Neural progenitor cell (in vitro differentiated cells): ENCODE results near the gene CHST14. TPM values are rescaled to one million over a fixed set of nuclear protein-coding genes. Genes with fewer than 3 reads are reported as not detected.

Experiments
- DNase-seq: peaks from one replicate; pipeline ENCODE4 v3.0.0-alpha.2; 2016; ENCODE audit warnings: low spot score
- H2AFZ ChIP-seq: fragments of 200-600 bp; sonication (generic); replicated peaks from 2 replicates; pipeline ENCODE4 v1.6.1; 2016; ENCODE audit warnings: antibody characterized with exemption
- H3F3A ChIP-seq: fragments of 200-600 bp; sonication (generic); 2 replicates; pipeline ENCODE4 v1.6.1; 2016; ENCODE audit warnings: antibody characterized with exemption, low read depth
- H3K27ac ChIP-seq: fragments of 200-600 bp; sonication (generic); 2 replicates; pipeline ENCODE4 v1.5.1; 2016; ENCODE audit warnings: mild to moderate bottlenecking
- H3K27me3 ChIP-seq: fragments of 200-600 bp; sonication (generic); 2 replicates; pipeline ENCODE4 v1.6.1; 2016; ENCODE audit warnings: mild to moderate bottlenecking, moderate library complexity
- H3K36me3 ChIP-seq: fragments of 200-600 bp; sonication (generic); 2 replicates; pipeline ENCODE4 v1.5.1; 2016
- H3K4me1 ChIP-seq: fragments of 200-600 bp; sonication (generic); 2 replicates; pipeline ENCODE4 v1.6.1; 2016; ENCODE audit warnings: mixed run types
- H3K4me2 ChIP-seq: fragments of 200-600 bp; sonication (generic); 2 replicates; pipeline ENCODE4 v1.6.1; 2016
- H3K4me3 ChIP-seq: fragments of 200-600 bp; sonication (generic); 2 replicates; pipeline ENCODE4 v1.5.1; 2016
- H3K79me2 ChIP-seq: fragments of 200-600 bp; sonication (generic); 2 replicates; pipeline ENCODE4 v1.6.1; 2016; ENCODE audit warnings: low read depth
- H3K9ac ChIP-seq: fragments of 200-600 bp; sonication (generic); 2 replicates; pipeline ENCODE4 v1.6.1; 2016
- H3K9me3 ChIP-seq: fragments of 200-600 bp; sonication (generic); 2 replicates; pipeline ENCODE4 v1.5.1; 2016; ENCODE audit warnings: low read depth
- H4K20me1 ChIP-seq: fragments of 200-600 bp; sonication (generic); 2 replicates; pipeline ENCODE4 v1.6.1; 2016; ENCODE audit warnings: low read depth
- H3K27ac Mint-ChIP-seq: 3 replicates; pipeline ENCODE4 v1.8.0; 2021; ENCODE audit warnings: mixed read lengths
- H3K27me3 Mint-ChIP-seq: 2 replicates; pipeline ENCODE4 v1.8.0; 2022; ENCODE audit warnings: low read depth, mild to moderate bottlenecking, inconsistent platforms, moderate library complexity, mixed read lengths; ENCODE audit not compliant: insufficient read depth
- H3K36me3 Mint-ChIP-seq: 3 replicates; pipeline ENCODE4 v1.8.0; 2021; ENCODE audit warnings: mixed read lengths
- H3K4me1 Mint-ChIP-seq: 3 replicates; pipeline ENCODE4 v1.8.0; 2021; ENCODE audit warnings: mixed read lengths
- H3K4me3 Mint-ChIP-seq: 3 replicates; pipeline ENCODE4 v1.8.0; 2021; ENCODE audit warnings: mild to moderate bottlenecking, moderate library complexity, mixed read lengths
- H3K9me3 Mint-ChIP-seq: 3 replicates; pipeline ENCODE4 v1.8.0; 2020; ENCODE audit warnings: mixed read lengths
- EZH2 ChIP-seq: fragments of 200-600 bp; sonication (generic); IDR thresholded peaks from 2 replicates; pipeline ENCODE4 v1.6.1; 2017; ENCODE audit warnings: antibody characterized with exemption, mild to moderate bottlenecking, moderate library complexity
- EZH2phosphoT487 ChIP-seq: fragments of 200-600 bp; sonication (generic); IDR thresholded peaks from 2 replicates; pipeline ENCODE4 v1.6.1; 2017; ENCODE audit warnings: antibody characterized with exemption
- total RNA-seq: library from RNA; depleted of rRNA; stranded (reverse); fragments of >200 nt; gene quantifications from 2 replicates; pipeline ENCODE4 v1.2.3, GENCODE V29; 2015; ENCODE audit warnings: low replicate concordance
- TF ChIP-seq, protein P1 (sequence below): fragments of 200-600 bp; sonication (generic); IDR thresholded peaks from 2 replicates; pipeline ENCODE4 v1.5.1; 2017; ENCODE audit warnings: antibody characterized with exemption, mild to moderate bottlenecking

CHST14 gene
- total RNA-seq, 1 donor from 2014 or later, result 11.9 TPM

DNA sequence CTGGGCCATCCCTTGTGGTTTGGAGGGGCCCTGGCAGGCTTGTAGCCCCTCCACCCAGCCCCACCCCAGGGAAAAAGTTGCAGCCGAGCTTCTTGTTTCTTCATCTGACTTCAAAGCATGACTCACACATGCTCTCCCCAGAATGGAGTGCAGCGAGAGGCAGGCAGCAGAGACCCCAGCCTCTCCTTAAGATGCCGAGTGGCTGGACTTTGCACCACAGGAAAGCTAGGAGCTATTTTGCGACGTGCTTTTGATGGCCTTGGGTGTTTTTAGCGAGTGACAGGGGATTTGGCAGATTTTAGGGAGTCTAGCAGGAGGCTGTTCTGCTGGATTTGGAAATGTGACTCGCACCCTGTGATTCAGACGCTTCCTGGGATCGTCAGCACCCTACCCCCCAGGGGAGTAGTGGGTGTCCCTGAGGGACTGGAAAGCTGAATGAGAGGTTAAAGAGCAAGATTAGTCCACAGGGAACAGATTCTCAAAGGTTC lies 15.8 kb upstream of the CHST14 start:
- Histone ChIP-seq H3K4me1 (peaks cover 39% of the 10 kb centered on the region), H3F3A (peaks cover 10% of the 10 kb centered on the region), H3K9ac (no peak overlapping the region), H3K4me2 (no peak overlapping the region), H3K36me3 (no peaks in the 10 kb centered on the region), H3K79me2 (peaks cover 87% of the 10 kb centered on the region), H3K9me3 (no peaks in the 10 kb centered on the region), H3K4me3 (no peak overlapping the region), H2AFZ (no peak overlapping the region), H3K27ac (no peak overlapping the region), H3K27me3 (no peaks in the 10 kb centered on the region), H4K20me1 (peaks cover 90% of the 10 kb centered on the region)
- H3K9me3 Mint-ChIP-seq, result no peaks in the 10 kb centered on the region
- H3K27me3 Mint-ChIP-seq, result peaks cover 4% of the 10 kb centered on the region
- H3K4me1 Mint-ChIP-seq, result peaks cover 63% of the 10 kb centered on the region
- no peak overlapping the region for H3K4me3 Mint-ChIP-seq
- H3K36me3 Mint-ChIP-seq, result peaks cover 2% of the 10 kb centered on the region
- peak overlapping the region; percentile 72 for H3K27ac Mint-ChIP-seq
- TF ChIP-seq, protein P1, sequence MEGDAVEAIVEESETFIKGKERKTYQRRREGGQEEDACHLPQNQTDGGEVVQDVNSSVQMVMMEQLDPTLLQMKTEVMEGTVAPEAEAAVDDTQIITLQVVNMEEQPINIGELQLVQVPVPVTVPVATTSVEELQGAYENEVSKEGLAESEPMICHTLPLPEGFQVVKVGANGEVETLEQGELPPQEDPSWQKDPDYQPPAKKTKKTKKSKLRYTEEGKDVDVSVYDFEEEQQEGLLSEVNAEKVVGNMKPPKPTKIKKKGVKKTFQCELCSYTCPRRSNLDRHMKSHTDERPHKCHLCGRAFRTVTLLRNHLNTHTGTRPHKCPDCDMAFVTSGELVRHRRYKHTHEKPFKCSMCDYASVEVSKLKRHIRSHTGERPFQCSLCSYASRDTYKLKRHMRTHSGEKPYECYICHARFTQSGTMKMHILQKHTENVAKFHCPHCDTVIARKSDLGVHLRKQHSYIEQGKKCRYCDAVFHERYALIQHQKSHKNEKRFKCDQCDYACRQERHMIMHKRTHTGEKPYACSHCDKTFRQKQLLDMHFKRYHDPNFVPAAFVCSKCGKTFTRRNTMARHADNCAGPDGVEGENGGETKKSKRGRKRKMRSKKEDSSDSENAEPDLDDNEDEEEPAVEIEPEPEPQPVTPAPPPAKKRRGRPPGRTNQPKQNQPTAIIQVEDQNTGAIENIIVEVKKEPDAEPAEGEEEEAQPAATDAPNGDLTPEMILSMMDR, result no peak
- no peak for TF ChIP-seq EZH2phosphoT487
- no peak for TF ChIP-seq EZH2
- no peak for DNase-seq

DNA sequence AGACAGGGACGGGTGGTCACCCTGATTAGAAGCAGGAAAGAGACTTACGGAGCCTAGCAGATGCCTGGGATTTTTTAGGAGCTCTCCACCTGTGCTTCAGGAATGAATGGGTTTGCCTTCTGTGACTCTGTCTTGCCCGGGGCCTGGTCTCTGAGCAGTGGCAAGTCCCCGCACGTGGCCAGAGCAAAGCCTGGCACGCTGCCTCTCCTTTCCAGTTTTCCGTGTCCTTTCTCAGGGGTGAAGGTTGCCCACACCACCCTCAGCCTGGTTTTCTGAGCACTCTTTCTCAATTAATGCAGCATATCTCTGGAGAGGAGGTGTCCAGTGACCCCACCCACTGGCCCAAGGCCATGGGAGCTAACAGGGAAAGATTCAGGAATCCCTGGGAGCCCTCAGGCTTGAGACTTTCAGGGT lies 14.5 kb upstream of the CHST14 start:
- Histone ChIP-seq H3K9ac (no peak overlapping the region), H3K4me2 (no peak overlapping the region), H3K36me3 (no peaks in the 10 kb centered on the region), H3K4me3 (no peak overlapping the region), H4K20me1 (peaks cover 89% of the 10 kb centered on the region), H2AFZ (no peak overlapping the region), H3K27ac (no peak overlapping the region), H3K27me3 (no peaks in the 10 kb centered on the region), H3K4me1 (peaks cover 31% of the 10 kb centered on the region), H3K9me3 (no peaks in the 10 kb centered on the region), H3F3A (peaks cover 7% of the 10 kb centered on the region), H3K79me2 (peaks cover 75% of the 10 kb centered on the region)
- Mint-ChIP-seq H3K36me3 (peaks cover 5% of the 10 kb centered on the region), H3K27me3 (peaks cover 4% of the 10 kb centered on the region), H3K4me1 (peaks cover 58% of the 10 kb centered on the region), H3K27ac (no peak overlapping the region), H3K9me3 (no peaks in the 10 kb centered on the region), H3K4me3 (no peak overlapping the region)
- TF ChIP-seq EZH2 (no peak), EZH2phosphoT487 (no peak)
- TF ChIP-seq, protein P1, result no peak
- DNase-seq, result no peak

DNA sequence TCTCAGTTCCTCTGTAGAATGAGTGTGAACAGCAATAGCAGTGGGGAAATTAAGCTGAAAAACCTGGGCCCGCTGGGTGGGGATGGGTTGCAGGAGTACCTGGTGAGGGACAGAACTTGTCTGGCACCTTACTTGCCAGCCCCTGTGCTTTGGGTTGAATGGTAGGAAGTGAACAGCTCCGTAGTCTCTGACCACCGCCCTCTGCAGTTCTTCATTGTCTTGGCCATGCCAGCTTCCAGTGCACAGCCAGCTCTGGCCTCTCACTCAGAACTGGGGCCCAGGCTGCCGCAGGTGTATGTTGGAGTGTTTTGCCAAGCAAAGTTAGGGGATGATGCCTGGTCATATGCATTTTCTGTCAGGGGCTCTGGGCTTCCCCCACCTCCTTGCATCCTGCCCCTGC lies 14.0 kb upstream of the CHST14 start:
- H3K36me3 Mint-ChIP-seq, result peaks cover 5% of the 10 kb centered on the region
- H3K27me3 Mint-ChIP-seq, result peaks cover 3% of the 10 kb centered on the region
- no peak overlapping the region for H3K27ac Mint-ChIP-seq

More for the DNA sequence above, 14.0 kb upstream of the CHST14 start:
- H3K27ac ChIP-seq, result no peak overlapping the region
- H3K9me3 ChIP-seq, result no peaks in the 10 kb centered on the region
- H3K9ac ChIP-seq, result no peak overlapping the region
- Mint-ChIP-seq H3K9me3 (no peaks in the 10 kb centered on the region), H3K4me3 (no peak overlapping the region), H3K4me1 (peaks cover 53% of the 10 kb centered on the region)
- TF ChIP-seq EZH2phosphoT487, result no peak
- TF ChIP-seq EZH2, result no peak
- TF ChIP-seq, protein P1, result no peak
- no peak overlapping the region for H3K4me3 ChIP-seq
- no peak for DNase-seq
- peaks cover 3% of the 10 kb centered on the region for H3F3A ChIP-seq
- no peaks in the 10 kb centered on the region for H3K36me3 ChIP-seq
- no peak overlapping the region for H3K4me2 ChIP-seq
- peaks cover 85% of the 10 kb centered on the region for H4K20me1 ChIP-seq
- no peak overlapping the region for H2AFZ ChIP-seq
- peaks cover 27% of the 10 kb centered on the region for H3K4me1 ChIP-seq
- H3K79me2 ChIP-seq, result peaks cover 71% of the 10 kb centered on the region
- H3K27me3 ChIP-seq, result no peaks in the 10 kb centered on the region
